Stimulated activated CD8-positive, alpha-beta memory T cell treated with anti-CD3 and anti-CD28 coated beads, Interleukin-7, amount 100 ng/mL, for 1 hour (primary cell): ENCODE data around the gene BIK.
"Not testable (repeated sequence)": the region's sequence is repeated elsewhere in the genome, so short reads cannot be mapped to it uniquely, and the experiment has no call there.

Source experiments
- DNase-seq, 2 donors: peaks; one replicate each; pipeline ENCODE4 v3.0.0-alpha.2; 2020; ENCODE audit warnings: low read depth in 2 of 2

Gene BIK, protein sequence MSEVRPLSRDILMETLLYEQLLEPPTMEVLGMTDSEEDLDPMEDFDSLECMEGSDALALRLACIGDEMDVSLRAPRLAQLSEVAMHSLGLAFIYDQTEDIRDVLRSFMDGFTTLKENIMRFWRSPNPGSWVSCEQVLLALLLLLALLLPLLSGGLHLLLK

DNA sequence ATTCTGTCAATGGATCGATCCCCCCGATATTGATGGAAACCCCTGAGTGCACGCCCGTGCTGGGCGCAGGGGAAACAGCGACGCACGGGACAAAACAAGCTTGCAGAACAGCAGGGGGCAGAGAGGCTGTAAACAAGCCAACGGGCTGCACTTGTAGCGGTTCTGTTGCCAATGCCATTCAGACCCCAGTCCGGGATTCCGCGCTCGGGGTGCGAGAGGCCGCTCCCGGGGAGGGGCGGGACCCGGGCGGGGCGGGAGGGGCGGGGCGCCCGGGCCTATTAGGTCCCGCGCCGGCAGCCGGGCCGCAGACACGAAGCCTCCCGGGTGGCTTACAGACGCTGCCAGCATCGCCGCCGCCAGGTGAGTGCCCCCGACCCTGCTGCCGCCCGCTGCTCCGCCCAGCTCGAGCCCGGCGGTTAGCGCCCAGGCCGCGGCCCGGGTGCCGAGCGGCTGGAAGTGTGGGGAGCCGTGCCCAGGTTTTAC, at the start of gene BIK:
Gene BIK, plus strand, starts transcription at position 307 of the 483 bp plus-strand sequence. CDS start 13,273 bp downstream, outside the sequence.
- DNase-seq = peak in 1 of 2 donors; percentile 16

DNA sequence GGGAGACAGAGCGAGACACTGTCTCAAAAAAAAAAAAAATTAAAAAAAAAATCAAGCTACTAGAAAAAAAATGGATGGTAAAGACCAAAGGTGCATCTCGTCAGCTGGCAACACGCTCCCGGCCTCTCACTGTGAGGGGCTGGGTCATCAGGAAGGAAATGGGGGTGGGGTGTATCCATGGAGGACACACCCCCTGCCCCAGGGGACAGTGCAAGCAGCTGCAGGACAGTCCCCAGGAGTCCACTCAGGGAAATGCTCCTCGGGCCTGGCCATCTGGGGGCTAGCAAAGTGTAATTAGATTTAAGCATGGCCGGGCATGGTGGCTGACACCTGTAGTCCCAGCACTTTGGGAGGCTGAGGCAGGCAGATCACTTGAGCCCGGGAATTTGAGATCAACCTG, 44.4 kb upstream of the BIK start:
- DNase-seq = no peak

DNA sequence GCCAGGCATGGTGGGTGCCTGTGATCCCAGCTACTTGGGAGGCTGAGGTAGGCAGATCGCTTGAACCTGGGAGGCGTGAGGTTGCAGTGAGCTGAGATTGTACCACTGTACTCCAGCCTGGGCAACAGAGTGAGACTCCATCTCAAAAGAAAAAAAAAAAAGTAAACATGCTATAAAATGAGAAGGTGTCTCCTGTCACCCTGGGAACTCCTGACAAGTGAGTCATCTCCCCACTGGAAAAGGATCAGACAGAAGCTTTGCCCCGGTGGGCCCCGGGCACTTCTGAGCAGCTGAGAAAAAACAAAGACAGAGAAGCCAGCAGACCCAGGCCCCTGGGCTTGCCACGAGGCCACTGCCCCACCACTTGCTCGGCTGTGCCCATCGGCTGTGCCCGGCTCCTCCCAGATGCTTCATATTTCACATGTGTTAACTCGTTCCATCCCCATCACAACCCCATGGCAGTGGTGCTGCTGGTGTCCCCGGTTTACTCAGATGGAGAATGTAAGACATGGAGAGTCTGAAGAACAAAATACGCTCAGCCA, 43.6 kb upstream of the BIK start:
- no peak for DNase-seq

DNA sequence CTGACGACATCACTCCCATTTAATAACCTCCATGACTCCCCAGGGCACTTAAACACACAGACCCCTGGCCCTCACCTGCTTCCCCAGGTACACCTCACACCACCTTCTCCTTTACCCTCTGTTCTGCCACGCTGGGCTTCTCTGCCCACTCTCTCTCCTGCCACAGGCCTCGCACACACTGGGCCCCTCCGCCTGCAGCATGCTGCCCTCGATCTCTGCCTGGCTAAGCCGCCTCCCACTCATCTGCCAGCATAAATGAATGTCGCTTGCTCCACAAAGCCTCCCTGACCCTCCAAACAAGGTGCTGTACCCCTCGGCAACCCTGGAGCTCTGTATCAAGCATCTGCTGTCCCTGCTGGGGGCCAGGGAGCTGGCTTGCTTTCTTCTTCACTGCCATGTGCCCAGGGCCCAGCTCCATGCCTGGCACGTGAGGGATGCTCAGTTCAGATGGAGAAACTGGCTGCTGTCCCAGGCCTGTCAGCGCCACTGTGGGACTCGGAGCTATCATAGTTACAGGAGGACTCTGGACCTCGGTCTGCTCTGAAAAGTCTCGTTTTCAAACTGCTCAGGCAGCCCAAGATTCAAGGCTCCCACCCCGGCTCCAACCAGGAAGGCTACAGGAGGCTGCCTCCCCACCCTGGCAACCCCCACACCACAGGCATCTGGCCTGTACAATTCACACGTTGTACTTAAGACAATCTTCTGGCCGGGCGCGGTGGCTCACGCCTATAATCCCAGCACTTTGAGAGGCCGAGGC, 33.3 kb upstream of the BIK start:
- DNase-seq = no peak

DNA sequence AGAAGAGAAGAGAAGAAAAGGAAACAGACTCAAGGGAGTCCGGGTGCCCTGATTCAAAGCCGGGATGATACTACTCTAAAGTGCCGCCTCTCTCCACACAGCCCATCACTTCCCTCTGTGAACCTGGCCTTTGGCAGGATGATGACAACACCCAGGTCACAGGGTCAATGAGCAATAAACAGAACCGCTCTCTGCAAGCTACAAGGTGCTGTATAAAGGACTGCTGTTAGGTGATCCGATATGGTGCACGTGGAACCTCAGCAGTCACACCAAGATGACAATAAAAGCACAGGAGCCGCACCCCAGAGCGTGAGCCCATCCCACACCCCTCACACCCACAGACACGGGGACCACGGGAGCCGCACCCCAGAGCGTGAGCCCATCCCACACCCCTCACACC, 32.0 kb upstream of the BIK start:
- no peak for DNase-seq

DNA sequence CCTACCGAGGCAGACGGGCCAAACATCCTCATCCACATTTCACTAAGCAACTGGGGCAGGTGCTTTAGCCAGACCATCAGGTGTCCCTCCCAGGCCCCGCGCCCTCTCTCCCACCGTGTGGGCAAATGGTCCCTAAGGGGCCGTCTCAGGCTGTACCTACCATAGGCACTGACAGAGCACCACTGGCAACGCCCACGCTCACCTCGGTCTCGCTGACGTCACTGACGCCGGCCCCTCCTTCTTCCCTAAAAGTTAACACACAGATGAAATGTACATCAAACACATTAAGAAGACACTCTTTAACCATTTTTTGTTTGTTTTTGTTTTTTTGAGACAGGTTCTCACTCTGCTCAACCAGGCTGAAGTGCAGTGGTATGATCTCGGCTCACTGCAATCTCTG, 30.8 kb upstream of the BIK start:
- no peak for DNase-seq

DNA sequence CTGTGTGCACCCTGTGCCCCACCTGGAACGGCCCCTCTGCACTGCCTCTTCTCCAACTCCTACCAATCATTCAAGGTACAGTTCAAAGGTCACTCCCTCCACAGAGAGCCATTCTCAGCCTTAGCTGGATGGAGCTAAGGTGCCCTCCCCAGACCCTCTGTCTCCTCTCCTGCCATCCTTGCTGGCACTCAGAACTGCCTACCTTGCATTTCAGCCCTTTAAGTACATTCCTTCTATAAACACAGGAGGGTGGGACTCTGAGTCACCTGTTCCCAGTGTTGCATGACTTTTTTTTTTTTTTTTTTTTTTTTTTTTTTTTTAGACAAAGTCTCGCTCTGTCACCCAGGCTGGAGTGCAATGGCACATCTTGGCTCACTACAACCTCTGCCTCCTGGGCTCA, 29.9 kb upstream of the BIK start:
- DNase-seq = no peak

DNA sequence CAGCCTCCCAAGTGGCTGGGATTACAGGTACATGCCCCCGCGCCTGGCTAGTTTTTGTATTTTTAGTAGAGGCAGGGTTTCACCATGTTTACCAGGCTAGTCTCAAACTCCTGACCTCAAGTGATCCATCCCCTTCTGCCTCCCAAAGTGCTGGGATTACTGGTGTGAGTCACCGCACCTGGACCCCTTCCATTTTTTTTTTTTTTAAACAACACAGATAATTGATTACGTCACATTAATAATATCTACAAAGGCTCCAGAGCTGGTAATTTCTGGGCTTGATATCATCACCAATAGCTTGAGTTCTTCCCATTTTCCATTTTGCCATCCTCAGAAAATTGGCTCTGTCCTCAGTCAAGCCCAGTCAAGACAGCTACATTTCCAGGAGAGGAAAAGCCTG, 28.6 kb upstream of the BIK start:
- DNase-seq = no peak

DNA sequence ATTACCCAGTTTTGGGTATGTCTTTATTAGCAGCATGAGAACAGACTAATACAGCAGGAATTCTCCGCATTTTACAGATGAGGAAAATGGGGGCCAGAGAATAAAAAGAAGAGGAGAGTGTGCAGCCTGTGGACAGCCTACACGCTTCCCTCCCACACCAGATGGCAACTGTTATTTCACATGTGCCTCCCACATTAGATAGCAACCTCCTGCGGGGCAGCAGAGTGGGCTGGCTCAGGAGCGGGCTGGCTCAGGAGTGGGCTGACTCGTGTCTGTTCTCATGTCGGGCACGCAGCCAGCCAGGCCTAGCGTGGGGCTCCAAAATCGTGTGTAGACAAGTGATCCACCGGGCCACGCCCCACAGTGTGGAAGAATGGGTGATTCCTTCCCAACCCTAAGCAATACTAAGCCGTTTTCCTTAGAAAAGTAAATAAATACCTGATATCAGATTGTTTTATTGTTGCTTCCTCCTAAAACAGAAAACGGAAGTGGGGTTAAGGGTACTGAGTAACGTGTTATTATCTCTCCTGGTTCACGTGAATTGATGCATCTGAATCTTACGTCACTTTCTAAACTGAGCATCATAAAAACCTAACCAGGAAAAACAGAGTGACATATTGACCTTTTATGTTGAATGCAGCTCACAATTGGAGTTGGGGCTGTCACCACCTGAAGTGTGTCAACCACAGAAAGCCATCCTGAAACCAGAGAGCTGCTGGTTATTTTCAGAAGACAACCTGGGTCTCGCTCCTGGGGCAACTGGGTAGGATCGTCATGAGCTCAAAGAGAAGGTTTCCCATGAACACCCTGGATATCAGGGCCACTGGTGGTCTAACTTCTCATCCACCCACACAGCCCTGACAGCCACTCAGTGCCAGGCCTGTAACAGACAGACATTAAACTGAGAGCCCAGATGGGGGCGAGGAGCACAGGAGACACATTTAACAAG, 24.6 kb upstream of the BIK start:
- DNase-seq = no peak

DNA sequence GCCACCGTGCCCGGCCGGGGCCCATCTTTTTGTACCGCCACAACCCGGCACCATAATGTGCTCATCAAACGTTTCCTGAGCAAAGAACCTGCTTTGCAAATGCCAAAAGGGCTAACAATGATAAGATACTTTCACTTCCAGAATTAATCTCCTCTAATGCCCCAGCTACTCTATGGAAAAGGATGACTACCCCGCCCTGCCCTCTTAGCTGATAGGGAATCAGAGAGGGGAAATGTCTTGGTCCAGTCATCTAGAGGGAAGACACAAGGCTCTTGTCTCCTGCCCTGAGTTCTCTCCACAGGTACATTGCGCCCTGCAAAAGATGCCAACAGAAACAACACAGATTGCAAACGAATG, 21.9 kb upstream of the BIK start:
- no peak for DNase-seq

DNA sequence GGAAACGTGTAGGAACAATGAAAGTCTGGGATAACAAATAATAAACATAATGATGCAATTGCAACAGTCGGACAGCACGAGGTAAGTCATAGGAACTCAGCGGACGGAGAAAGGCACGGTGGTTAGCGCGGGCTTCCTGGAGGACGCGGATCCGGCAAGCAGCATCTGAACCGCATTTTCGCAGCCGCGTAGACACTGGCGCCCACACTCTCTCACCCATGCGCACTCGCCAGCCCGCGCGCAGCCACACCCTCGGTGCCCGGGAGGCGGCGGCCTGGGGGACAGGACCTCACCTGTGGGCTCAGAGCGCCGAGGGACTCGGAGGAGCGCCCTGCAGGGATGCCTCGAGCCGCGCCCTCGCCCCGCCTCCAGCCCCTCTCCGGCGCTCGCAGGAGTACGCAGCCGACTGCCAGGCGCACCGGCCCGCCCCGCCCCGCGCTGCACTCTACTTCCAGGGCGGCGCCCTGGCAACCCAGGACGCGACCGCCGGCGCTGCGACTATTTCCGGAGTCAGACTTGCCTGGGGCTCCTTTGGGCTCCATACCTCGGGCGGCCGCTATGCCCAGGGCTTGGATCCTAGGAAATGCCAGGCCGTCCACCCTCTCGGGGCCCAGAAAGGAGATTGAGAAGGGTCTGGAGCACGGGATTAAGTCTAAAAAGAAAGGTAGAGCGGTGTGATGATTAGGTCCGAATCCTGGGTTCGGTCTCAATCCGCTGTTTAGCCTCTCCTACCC, 21.4 kb upstream of the BIK start, which contains the start of gene TTLL1:
Gene TTLL1, minus strand, starts transcription at position 408 of the 734 bp plus-strand sequence. CDS start 13,805 bp downstream, outside the sequence.
- peak; percentile 64 to 67 for DNase-seq

DNA sequence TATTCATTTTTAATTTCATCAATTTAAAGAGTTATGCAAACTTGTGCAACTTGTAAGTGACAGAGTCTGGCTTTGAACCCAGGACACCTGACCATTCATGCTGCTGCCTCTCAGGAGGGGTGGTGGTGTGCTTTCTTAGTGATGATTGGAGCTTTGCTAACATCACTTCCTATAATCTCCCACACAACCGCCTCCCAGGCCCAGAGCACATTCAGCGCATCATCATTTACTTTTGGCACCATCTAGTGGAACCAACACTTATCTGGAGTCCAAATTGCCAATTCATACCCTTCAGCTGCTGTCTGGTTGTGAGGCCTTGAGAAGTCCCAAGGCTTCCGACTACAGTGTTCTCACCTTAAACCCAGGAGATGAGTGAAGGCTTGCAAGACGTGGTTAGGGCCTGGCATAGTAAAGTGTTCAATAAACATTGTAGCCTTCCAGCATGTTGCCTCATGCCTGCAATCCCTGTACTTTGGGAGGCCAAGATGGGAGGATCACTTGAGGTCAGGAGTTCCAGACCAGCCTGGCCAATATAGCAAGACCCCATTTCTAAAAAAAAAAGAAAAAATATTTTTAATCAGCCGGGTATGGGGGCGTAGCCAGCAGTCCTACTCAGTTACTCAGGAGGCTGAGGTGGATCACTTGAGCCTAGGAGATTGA, 20.3 kb upstream of the BIK start:
- no peak for DNase-seq

DNA sequence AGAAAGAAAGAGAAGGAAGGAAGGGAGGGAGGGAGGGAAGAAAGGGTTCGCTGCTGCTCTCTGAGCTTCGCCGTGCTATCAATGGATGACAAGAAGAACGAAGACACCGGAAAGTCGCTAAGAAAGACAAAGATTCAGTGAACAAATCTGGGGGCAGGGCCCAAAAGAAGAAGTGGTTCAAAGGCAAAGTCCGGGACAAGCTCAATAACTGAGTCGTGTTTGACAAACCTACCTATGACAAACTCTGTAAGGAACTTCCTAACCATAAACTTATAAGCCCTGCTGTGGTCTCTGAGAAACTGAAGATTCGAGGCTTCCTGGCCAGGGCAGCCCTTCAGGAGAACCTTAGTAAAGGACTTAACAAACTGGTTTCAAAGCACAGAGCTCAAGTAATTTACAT, 18.5 kb upstream of the BIK start:
- no peak for DNase-seq

DNA sequence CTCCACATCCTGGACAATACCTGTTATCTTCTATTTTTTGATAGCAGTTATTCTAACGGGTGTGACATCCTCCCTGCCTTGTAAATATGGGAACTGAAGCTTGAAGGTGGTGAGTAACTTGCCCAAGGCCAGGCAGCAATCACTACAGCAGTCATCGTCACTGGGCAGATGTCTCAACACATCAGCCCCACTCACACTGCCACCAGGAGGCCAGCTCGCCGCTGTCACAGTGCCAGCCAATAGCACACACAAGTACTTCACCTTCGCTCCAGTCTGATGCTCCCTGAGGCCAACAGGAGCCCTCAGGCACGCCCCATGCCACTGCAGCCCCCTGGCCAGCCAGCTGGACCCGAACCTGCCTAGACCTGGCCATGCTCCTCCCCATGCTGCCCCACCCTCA, 16.5 kb upstream of the BIK start:
- no peak for DNase-seq

DNA sequence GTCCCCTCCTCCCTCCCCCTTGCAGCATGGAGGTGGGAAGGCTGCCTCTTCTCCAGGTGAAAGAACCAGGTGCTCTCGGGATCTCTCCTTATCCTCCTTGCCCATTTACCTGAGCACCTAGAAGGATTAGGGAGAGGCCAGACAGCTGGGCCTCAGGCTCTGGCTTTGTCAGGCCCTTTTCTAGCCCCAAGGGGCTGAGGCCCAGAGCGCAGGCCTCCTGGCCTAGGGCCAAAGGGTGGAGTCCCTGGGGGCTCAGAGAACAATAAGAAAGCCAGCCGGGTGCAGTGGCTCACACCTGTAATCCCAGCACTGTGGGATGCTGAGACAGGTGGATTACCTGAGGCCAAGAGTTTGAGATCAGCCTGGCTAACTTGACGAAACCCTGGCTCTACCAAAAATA, 16.0 kb upstream of the BIK start:
- DNase-seq = no peak

DNA sequence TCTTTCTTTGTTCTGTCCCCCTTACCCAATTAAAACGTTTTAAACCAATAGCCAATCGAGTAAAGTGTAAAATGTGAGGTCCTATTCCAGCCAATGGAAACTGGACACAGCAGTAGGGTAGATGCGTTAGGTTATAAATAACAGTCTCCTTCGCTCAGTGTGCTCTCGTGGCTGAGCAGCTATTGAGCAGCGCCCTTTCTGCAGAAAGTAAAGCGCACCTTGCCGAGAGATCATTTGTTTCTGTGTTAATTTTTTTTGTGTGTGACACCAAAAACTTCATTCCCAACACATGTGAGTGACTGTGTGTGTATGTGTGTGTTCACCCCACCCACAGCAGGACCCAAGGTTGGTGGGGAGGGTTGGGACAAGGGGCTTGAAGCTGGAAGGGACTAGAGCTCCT, 14.1 kb upstream of the BIK start:
- no peak for DNase-seq

DNA sequence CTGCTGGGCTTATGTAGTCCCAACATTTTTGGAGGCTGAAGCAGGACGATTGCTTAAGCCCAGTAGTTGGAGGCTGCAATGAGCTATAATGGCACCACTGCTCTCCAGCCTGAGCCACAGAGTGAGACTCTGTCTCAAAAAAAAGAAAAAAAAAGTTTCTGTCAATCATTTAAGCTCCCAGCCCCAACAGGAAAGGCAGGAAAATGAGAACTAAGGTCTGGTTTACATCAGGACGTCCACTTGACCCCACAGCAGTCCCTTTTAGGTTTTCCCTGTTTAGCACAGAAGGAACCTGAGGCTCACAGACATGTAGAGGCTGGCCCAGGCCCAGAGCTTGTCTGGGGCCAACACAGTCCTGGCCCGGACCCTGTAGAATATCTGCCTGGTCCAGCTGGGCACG, 12.2 kb upstream of the BIK start:
- no peak for DNase-seq

DNA sequence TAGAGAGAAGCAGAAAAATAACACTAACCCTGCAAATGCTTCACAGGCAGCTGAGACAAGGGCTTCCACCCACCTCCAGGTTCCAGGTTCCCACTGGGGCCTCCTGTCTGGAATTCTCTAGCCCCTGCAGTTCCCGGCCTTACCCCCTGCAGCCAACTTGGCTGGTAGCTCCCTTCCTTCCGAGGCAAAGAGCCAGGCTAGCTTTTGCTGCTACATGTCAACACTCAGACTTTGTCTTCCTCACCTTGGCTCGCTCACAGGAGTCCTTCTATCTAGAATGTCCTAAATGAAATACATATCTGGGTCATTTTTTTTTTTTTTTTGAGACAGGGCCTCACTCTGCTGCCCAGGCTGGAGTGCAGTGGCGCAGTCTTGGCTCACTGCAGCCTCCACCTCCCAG, 11.5 kb upstream of the BIK start:
- DNase-seq = no peak

DNA sequence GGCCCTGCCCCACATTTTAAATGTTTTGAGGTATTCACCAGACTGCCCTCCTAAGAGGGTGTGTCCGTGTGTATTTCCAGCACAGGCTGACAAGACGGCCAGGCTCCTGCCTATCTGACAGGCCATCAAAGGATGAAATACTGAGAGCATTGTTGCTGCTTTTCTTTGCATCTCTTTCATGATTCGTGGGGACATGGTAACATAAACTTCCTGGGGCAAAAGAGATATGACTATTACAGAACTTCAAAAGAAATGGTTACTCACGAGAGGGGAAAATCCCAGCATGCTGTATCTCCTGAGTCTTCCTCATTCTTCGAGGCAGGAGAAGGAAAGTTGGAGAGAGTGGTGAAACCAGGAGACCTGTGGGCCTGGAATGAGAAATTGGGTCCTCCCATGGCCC, 10.3 kb upstream of the BIK start:
- no peak for DNase-seq

DNA sequence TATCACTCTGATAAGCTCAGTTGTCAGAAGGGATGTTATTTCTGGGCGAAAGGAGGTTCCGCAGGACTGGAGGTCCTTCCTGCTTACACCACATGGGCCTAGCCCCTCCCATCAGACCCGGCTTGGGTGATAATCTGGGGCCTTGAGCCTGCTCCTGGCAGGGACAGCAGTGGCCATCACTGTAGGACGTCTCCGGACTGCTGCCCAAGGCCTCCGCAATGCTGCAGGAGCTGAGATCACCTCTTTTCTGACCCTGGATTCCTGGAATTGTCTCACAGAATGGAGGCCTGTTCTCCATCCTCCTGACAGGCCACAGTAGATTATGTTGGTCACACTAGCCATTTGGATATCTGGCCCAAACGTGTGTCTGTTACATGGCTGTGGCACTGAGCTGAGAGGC, 9.2 kb upstream of the BIK start:
- no peak for DNase-seq

DNA sequence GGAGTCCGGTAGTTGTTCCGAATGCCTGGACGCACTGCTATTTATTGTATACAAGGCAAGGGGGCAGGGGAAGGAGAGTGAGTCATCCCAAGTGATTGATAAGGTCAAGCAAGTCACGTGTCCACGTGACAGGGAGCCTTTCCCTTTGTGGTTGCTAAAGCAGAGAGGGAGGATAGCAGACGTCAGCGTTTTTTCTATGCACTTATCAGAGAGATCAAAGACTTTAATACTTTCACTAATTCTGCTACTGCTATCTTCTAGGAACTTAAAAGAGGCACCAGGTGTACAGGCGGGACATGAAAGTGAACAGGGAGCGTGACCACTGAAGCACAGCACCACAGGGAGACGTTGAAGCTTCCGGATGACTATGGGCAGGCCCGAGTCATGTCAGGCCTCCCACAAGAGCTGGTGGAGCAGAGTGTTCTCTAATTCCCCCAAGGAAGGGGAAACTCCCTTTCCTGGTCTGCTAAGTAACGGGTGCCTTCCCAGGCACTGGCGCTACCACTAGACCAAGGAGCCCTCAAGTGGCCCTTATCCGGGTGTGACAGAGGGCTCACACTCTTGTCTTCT, 6.4 kb upstream of the BIK start:
- not testable (repeated sequence) for DNase-seq
